IMR-90 (cell line): ENCODE results near the gene DNASE1L1.

Source experiments
- CEBPB ChIP-seq: IDR thresholded peaks from 2 replicates; pipeline ENCODE4 v1.6.1; 2012; ENCODE audit warnings: low read depth, low read length, improper control_type of control experiment
- MXI1 ChIP-seq: IDR thresholded peaks from 2 replicates; pipeline ENCODE4 v1.6.1; 2012; ENCODE audit warnings: low read depth, mild to moderate bottlenecking, low read length, moderate library complexity, borderline replicate concordance
- POLR2A ChIP-seq: IDR thresholded peaks from 2 replicates; pipeline ENCODE4 v1.6.1; 2012; ENCODE audit warnings: mild to moderate bottlenecking, low read depth, low read length
- TF ChIP-seq, protein P1 (sequence below): conservative IDR thresholded peaks from 2 replicates; pipeline ENCODE4 v1.5.1; 2012; ENCODE audit warnings: mild to moderate bottlenecking, low read depth, low read length, improper control_type of control experiment
- TF ChIP-seq, protein P2 (sequence below): fragments of 150-350 bp; IDR thresholded peaks from 2 replicates; pipeline ENCODE4 v1.6.1; 2016; ENCODE audit warnings: low read depth, mild to moderate bottlenecking, low read length, moderate library complexity, borderline replicate concordance
- TF ChIP-seq, protein P3 (sequence below): fragments of 150-350 bp; IDR thresholded peaks from 2 replicates; pipeline ENCODE4 v1.6.1; 2017; ENCODE audit warnings: mild to moderate bottlenecking, antibody characterized with exemption, low read length, low read depth

DNA sequence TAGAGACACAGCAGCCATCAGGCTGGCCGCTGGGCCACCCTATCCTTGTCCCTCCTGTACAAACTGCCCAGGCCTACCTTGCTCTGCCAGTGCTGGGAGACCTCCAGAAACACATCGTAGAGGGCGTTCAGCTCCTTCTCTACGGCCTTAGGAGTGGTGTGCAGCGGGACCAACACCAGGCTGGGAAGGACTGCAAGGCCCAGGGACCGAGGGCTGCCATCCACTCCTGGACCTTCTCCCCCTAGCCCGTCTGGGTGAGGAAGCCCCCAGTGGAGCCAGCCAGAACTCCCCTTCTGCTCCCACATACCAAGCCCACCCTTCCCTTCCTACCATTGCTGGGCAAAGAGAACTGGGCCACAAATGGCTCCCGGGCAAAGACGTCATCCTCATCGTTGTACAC, 5.9 kb downstream of the DNASE1L1 start:
- TF ChIP-seq, protein P1, sequence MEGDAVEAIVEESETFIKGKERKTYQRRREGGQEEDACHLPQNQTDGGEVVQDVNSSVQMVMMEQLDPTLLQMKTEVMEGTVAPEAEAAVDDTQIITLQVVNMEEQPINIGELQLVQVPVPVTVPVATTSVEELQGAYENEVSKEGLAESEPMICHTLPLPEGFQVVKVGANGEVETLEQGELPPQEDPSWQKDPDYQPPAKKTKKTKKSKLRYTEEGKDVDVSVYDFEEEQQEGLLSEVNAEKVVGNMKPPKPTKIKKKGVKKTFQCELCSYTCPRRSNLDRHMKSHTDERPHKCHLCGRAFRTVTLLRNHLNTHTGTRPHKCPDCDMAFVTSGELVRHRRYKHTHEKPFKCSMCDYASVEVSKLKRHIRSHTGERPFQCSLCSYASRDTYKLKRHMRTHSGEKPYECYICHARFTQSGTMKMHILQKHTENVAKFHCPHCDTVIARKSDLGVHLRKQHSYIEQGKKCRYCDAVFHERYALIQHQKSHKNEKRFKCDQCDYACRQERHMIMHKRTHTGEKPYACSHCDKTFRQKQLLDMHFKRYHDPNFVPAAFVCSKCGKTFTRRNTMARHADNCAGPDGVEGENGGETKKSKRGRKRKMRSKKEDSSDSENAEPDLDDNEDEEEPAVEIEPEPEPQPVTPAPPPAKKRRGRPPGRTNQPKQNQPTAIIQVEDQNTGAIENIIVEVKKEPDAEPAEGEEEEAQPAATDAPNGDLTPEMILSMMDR: no peak
- TF ChIP-seq, protein P2, sequence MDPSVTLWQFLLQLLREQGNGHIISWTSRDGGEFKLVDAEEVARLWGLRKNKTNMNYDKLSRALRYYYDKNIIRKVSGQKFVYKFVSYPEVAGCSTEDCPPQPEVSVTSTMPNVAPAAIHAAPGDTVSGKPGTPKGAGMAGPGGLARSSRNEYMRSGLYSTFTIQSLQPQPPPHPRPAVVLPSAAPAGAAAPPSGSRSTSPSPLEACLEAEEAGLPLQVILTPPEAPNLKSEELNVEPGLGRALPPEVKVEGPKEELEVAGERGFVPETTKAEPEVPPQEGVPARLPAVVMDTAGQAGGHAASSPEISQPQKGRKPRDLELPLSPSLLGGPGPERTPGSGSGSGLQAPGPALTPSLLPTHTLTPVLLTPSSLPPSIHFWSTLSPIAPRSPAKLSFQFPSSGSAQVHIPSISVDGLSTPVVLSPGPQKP: no peak
- TF ChIP-seq POLR2A (no peak), MXI1 (no peak), CEBPB (no peak)
- TF ChIP-seq, protein P3, sequence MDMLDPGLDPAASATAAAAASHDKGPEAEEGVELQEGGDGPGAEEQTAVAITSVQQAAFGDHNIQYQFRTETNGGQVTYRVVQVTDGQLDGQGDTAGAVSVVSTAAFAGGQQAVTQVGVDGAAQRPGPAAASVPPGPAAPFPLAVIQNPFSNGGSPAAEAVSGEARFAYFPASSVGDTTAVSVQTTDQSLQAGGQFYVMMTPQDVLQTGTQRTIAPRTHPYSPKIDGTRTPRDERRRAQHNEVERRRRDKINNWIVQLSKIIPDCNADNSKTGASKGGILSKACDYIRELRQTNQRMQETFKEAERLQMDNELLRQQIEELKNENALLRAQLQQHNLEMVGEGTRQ: no peak
